MM.1S (cell line): ENCODE results near the gene NUDT22.

ENCODE experiments used
- EZH2phosphoT487 ChIP-seq: fragments of 300-600 bp; sonication (generic); IDR thresholded peaks from 2 replicates; pipeline ENCODE4 v1.6.1; 2018; ENCODE audit warnings: antibody characterized with exemption, low read length
- TF ChIP-seq, protein P1 (sequence below): fragments of 300-600 bp; sonication (generic); IDR thresholded peaks from 2 replicates; pipeline ENCODE4 v1.5.1; 2016; ENCODE audit warnings: antibody characterized with exemption, low read length, mixed read lengths

DNA sequence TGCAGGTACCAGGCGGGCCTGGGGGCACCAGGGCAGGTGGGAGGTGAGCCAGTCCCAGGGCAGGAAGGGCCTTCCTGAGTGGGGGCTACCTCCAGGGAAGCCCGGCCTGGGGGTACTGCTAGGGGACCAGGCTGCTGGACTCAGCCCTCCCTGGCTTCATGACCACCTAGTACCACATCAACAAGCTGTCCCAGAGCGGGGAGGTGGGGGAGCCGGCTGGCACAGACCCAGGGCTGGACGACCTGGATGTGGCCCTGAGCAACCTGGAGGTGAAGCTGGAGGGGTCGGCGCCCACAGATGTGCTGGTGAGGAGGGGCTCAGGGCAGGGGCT, 6.8 kb upstream of the NUDT22 start:
- TF ChIP-seq, protein P1, sequence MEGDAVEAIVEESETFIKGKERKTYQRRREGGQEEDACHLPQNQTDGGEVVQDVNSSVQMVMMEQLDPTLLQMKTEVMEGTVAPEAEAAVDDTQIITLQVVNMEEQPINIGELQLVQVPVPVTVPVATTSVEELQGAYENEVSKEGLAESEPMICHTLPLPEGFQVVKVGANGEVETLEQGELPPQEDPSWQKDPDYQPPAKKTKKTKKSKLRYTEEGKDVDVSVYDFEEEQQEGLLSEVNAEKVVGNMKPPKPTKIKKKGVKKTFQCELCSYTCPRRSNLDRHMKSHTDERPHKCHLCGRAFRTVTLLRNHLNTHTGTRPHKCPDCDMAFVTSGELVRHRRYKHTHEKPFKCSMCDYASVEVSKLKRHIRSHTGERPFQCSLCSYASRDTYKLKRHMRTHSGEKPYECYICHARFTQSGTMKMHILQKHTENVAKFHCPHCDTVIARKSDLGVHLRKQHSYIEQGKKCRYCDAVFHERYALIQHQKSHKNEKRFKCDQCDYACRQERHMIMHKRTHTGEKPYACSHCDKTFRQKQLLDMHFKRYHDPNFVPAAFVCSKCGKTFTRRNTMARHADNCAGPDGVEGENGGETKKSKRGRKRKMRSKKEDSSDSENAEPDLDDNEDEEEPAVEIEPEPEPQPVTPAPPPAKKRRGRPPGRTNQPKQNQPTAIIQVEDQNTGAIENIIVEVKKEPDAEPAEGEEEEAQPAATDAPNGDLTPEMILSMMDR = no peak
- no peak for TF ChIP-seq EZH2phosphoT487
